Liver (tissue), 9 donors: ENCODE results near the gene KRT33B. TPM values are rescaled to one million over a fixed set of nuclear protein-coding genes. Genes with fewer than 3 reads are reported as not detected.

Source experiments
- DNase-seq: peaks from one replicate; pipeline ENCODE4 v3.0.0-alpha.2; 2017; ENCODE audit warnings: low spot score
- H3K27ac ChIP-seq, 2 donors: one replicate each; pipeline ENCODE4 v1.7.0; 2013; ENCODE audit warnings: inconsistent platforms in 2 of 2, low read length in 2 of 2, control low read depth in 1 of 2, low read depth in 1 of 2, mild to moderate bottlenecking in 1 of 2
- H3K27me3 ChIP-seq, 4 donors: one replicate each; pipeline versions ENCODE4 v1.6.1 to v1.7.0; 2013; ENCODE audit warnings: low read length in 3 of 4, inconsistent platforms in 1 of 4, mild to moderate bottlenecking in 1 of 4, moderate library complexity in 1 of 4; ENCODE audit not compliant: control insufficient read depth in 4 of 4, insufficient read depth in 4 of 4
- H3K36me3 ChIP-seq, 4 donors: one replicate each; pipeline versions ENCODE4 v1.6.1 to v1.7.0; 2013; ENCODE audit warnings: low read length in 3 of 4, mild to moderate bottlenecking in 3 of 4, low read depth in 1 of 4, moderate library complexity in 1 of 4; ENCODE audit not compliant: control insufficient read depth in 4 of 4, insufficient read depth in 3 of 4
- H3K4me1 ChIP-seq, 4 donors: one replicate each; pipeline versions ENCODE4 v1.6.1 to v1.7.0; 2013; ENCODE audit warnings: low read length in 3 of 4, mild to moderate bottlenecking in 3 of 4, moderate library complexity in 1 of 4; ENCODE audit not compliant: control insufficient read depth in 4 of 4, insufficient read depth in 4 of 4
- H3K4me3 ChIP-seq, 3 donors: one replicate each; pipeline versions ENCODE4 v1.6.1 to v1.7.0; 2013; ENCODE audit warnings: low read length in 3 of 3, control low read depth in 1 of 3, low read depth in 1 of 3, mild to moderate bottlenecking in 1 of 3
- H3K9ac ChIP-seq, 2 donors: one replicate each; pipeline ENCODE4 v1.7.0; 2013; ENCODE audit warnings: low read length in 2 of 2, mild to moderate bottlenecking in 2 of 2, moderate library complexity in 2 of 2, control low read depth in 1 of 2, low read depth in 1 of 2
- H3K9me3 ChIP-seq, 4 donors: one replicate each; pipeline versions ENCODE4 v1.6.1 to v1.7.0; 2013; ENCODE audit warnings: low read length in 3 of 4; ENCODE audit not compliant: control insufficient read depth in 4 of 4
- ATF3 ChIP-seq: IDR thresholded peaks from 2 replicates; pipeline ENCODE4 v1.6.1; 2016; ENCODE audit warnings: antibody characterized with exemption
- EGR1 ChIP-seq, 2 donors: IDR thresholded peaks; 2 replicates each; pipeline ENCODE4 v1.6.1; 2016 to 2018; ENCODE audit warnings: antibody characterized with exemption in 2 of 2, low read depth in 2 of 2
- FOXA1 ChIP-seq: IDR thresholded peaks from 2 replicates; pipeline ENCODE4 v1.6.1; 2016; ENCODE audit warnings: antibody characterized with exemption
- GABPA ChIP-seq, 2 donors: IDR thresholded peaks in 1 of 2; conservative IDR thresholded peaks in 1 of 2; 2 replicates each; pipeline ENCODE4 v1.6.1; 2016; ENCODE audit warnings: antibody characterized with exemption in 2 of 2, mild to moderate bottlenecking in 1 of 2, moderate library complexity in 1 of 2
- HNF4A ChIP-seq, 2 donors: conservative IDR thresholded peaks; 2 replicates each; pipeline ENCODE4 v1.6.1; 2016; ENCODE audit warnings: antibody characterized with exemption in 2 of 2, mild to moderate bottlenecking in 2 of 2
- JUND ChIP-seq, 2 donors: IDR thresholded peaks; 2 replicates each; pipeline ENCODE4 v1.6.1; 2016; ENCODE audit warnings: antibody characterized with exemption in 2 of 2
- NR2F2 ChIP-seq: IDR thresholded peaks from 2 replicates; pipeline ENCODE4 v1.6.1; 2016; ENCODE audit warnings: antibody characterized with exemption
- RAD21 ChIP-seq, 2 donors: IDR thresholded peaks; 2 replicates each; pipeline ENCODE4 v1.6.1; 2016; ENCODE audit warnings: antibody characterized with exemption in 2 of 2, mild to moderate bottlenecking in 2 of 2
- REST ChIP-seq: IDR thresholded peaks from 2 replicates; pipeline ENCODE4 v1.6.1; 2016; ENCODE audit warnings: antibody characterized with exemption, mild to moderate bottlenecking
- SP1 ChIP-seq: IDR thresholded peaks from 2 replicates; pipeline ENCODE4 v1.6.1; 2018; ENCODE audit warnings: antibody characterized with exemption, mild to moderate bottlenecking
- TAF1 ChIP-seq: conservative IDR thresholded peaks from 2 replicates; pipeline ENCODE4 v1.6.1; 2016; ENCODE audit warnings: antibody characterized with exemption, mild to moderate bottlenecking
- YY1 ChIP-seq: IDR thresholded peaks from 2 replicates; pipeline ENCODE4 v1.6.1; 2016; ENCODE audit warnings: antibody characterized with exemption, mild to moderate bottlenecking
- ZBTB33 ChIP-seq: IDR thresholded peaks from 2 replicates; pipeline ENCODE4 v1.6.1; 2016; ENCODE audit warnings: antibody characterized with exemption
- WGBS: extraction: QIAGEN DNeasy Blood & Tissue Kit; methylation state at CpG from one replicate; pipeline ENCODE4 v1.1.7; 2013; 5-methylcytosine and 5-hydroxymethylcytosine counted together
- polyA plus RNA-seq, 2 donors: library from polyadenylated mRNA; stranded (reverse) in 1 of 2; unstranded in 1 of 2; fragments of 200-250 nt in 1 of 2; fragments of >200 nt in 1 of 2; fragmentation: Nextera tagmentation in 1 of 2; extraction: Ambion mirVana in 1 of 2; gene quantifications; one replicate each; pipeline versions ENCODE4 v1.2.1 to v1.2.3, GENCODE V29; 2013 to 2015
- total RNA-seq, 2 donors: library from RNA; depleted of rRNA; stranded (reverse); fragments of >200 nt; gene quantifications; one replicate each; pipeline ENCODE4 v1.2.3, GENCODE V29; 2014
- TF ChIP-seq, protein P1 (sequence below): IDR thresholded peaks from 2 replicates; pipeline ENCODE4 v1.6.1; 2016; ENCODE audit warnings: antibody characterized with exemption
- TF ChIP-seq, protein P2 (sequence below): fragments of 150-350 bp; IDR thresholded peaks from 2 replicates; pipeline ENCODE4 v1.5.1; 2017; ENCODE audit warnings: improper control_type of control experiment, low read depth, low read length; ENCODE audit not compliant: missing input control
- donor health status: healthy.
- donor health status: healthy.
- donor health status: healthy.
- donor health status: healthy.
- donor health status: healthy.

The KRT33B gene
- total and polyA plus RNA-seq, 4 donors, result not detected

- H3K36me3 ChIP-seq, result no peaks in the 10 kb centered on the region
- no peak overlapping the region for H3K9ac ChIP-seq
- TF ChIP-seq GABPA (IDR thresholded peaks at IDR 0.05 in 1 of 2, conservative IDR thresholded peaks at IDR 0.05 in 1 of 2) (no peak), REST (no peak), YY1 (no peak), TAF1 (no peak), FOXA1 (no peak), ATF3 (no peak), ZBTB33 (no peak), RAD21 (IDR thresholded peaks at IDR 0.05) (no peak), HNF4A (conservative IDR thresholded peaks at IDR 0.05) (no peak), NR2F2 (no peak), JUND (IDR thresholded peaks at IDR 0.05) (no peak), EGR1 (IDR thresholded peaks at IDR 0.05; ENCODE audit: low read depth in 2 of 2) (no peak), SP1 (no peak)
- TF ChIP-seq, protein P1, sequence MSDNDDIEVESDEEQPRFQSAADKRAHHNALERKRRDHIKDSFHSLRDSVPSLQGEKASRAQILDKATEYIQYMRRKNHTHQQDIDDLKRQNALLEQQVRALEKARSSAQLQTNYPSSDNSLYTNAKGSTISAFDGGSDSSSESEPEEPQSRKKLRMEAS, result no peak
- TF ChIP-seq, protein P2, sequence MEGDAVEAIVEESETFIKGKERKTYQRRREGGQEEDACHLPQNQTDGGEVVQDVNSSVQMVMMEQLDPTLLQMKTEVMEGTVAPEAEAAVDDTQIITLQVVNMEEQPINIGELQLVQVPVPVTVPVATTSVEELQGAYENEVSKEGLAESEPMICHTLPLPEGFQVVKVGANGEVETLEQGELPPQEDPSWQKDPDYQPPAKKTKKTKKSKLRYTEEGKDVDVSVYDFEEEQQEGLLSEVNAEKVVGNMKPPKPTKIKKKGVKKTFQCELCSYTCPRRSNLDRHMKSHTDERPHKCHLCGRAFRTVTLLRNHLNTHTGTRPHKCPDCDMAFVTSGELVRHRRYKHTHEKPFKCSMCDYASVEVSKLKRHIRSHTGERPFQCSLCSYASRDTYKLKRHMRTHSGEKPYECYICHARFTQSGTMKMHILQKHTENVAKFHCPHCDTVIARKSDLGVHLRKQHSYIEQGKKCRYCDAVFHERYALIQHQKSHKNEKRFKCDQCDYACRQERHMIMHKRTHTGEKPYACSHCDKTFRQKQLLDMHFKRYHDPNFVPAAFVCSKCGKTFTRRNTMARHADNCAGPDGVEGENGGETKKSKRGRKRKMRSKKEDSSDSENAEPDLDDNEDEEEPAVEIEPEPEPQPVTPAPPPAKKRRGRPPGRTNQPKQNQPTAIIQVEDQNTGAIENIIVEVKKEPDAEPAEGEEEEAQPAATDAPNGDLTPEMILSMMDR, result no peak
- H3K4me3 ChIP-seq, result no peak overlapping the region
- no peaks in the 10 kb centered on the region for H3K27me3 ChIP-seq
- no peaks in the 10 kb centered on the region for H3K4me1 ChIP-seq
- no peaks in the 10 kb centered on the region for H3K9me3 ChIP-seq
- no peak for DNase-seq
- 79% methylated on average over 7 of the region's 7 CpGs for WGBS
- no peak overlapping the region for H3K27ac ChIP-seq
Observed at GRCh38 chr17:41340934-41341861, 28.4 kb downstream of the KRT33B start.
